ENCODE measurements around the gene LILRB1. TPM values are rescaled to one million over a fixed set of nuclear protein-coding genes. Genes with fewer than 3 reads are reported as not detected.
A peak's percentile ranks its signal among the peaks of the same experiment; 100 is the strongest.

Gene LILRB1
- total RNA-seq, 4 donors from 2014 or later = 1.3 to 30.5 (median 3.5) TPM

DNA sequence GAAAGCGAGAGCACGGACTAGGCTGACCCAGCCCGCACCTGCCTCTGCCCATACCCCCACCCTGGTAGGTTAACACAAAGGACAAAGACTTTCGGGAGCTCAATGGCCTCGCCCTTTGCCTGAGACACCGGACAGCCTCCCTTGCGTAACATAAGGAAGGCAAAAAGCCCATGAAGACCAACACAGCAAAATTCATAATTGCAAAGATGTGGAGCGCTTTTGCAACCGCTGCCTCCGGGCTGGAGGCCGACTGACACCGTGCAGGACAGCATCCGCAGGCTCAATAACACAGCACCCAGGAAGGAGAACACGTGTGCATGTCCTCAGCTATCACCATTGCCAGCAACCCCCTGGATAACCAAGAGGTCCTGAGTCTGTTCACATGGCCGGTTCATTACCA is 21.5 kb upstream of the LILRB1 start:
- Histone ChIP-seq H3K9me3 (no peaks in the 10 kb centered on the region), H3K36me3 (no peaks in the 10 kb centered on the region), H3K4me1 (no peaks in the 10 kb centered on the region), H3K4me3 (no peak overlapping the region), H3K27me3 (no peaks in the 10 kb centered on the region), H3K27ac (no peak overlapping the region)
- no peak for TF ChIP-seq POLR2A (IDR thresholded peaks at IDR 0.05)
- TF ChIP-seq, protein P1, sequence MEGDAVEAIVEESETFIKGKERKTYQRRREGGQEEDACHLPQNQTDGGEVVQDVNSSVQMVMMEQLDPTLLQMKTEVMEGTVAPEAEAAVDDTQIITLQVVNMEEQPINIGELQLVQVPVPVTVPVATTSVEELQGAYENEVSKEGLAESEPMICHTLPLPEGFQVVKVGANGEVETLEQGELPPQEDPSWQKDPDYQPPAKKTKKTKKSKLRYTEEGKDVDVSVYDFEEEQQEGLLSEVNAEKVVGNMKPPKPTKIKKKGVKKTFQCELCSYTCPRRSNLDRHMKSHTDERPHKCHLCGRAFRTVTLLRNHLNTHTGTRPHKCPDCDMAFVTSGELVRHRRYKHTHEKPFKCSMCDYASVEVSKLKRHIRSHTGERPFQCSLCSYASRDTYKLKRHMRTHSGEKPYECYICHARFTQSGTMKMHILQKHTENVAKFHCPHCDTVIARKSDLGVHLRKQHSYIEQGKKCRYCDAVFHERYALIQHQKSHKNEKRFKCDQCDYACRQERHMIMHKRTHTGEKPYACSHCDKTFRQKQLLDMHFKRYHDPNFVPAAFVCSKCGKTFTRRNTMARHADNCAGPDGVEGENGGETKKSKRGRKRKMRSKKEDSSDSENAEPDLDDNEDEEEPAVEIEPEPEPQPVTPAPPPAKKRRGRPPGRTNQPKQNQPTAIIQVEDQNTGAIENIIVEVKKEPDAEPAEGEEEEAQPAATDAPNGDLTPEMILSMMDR (IDR thresholded peaks at IDR 0.05) = no peak
- no peak for DNase-seq

DNA sequence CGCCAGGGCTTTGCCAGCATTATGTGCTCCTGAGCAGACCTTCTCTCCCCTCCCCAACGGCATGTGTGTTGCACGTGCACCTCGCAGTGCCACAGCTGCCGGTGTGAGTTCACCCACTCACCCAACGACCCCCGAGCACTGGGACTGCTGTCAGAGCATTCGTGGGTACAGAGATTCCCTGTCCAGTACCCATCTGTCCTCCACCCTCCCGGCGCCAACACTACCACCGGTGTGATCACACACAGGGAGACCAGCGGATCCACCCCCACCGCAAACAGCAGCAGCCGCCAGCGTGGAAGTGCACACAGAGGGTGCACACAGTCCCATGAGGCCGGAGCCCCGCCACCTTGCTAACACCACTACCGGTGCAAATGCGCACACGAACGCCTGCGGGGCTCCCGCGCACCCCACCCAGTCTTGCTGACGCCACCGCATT is 20.9 kb upstream of the LILRB1 start:
- no peak for DNase-seq
- H3K36me3 ChIP-seq = no peaks in the 10 kb centered on the region
- no peak for TF ChIP-seq POLR2A (IDR thresholded peaks at IDR 0.05)
- TF ChIP-seq, protein P1 (IDR thresholded peaks at IDR 0.05) = no peak
- H3K27ac ChIP-seq = no peak overlapping the region
- H3K27me3 ChIP-seq = no peaks in the 10 kb centered on the region
- no peaks in the 10 kb centered on the region for H3K4me1 ChIP-seq
- no peak overlapping the region for H3K4me3 ChIP-seq
- H3K9me3 ChIP-seq = no peaks in the 10 kb centered on the region

DNA sequence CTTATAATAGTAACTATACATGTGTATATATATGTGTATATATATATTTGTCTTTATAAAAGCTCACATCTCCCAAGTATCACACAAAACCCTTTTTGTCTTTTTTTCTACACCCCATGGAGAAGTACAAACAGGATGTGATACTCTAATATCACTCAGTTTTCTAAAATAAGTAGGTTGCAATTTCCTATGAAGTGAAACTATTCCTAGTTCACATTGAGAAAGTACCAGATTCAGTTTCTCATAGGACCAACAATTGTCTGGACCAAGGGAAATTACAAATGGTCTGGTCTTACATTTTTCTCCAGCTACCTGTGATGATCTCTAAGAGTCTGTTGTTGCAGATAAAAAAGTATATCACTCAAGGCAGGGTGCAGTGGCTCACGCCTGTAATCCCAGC is 17.9 kb upstream of the LILRB1 start:
- Histone ChIP-seq H3K27me3 (no peaks in the 10 kb centered on the region), H3K4me3 (no peak overlapping the region), H3K4me1 (no peaks in the 10 kb centered on the region), H3K27ac (no peak overlapping the region), H3K9me3 (no peaks in the 10 kb centered on the region), H3K36me3 (no peaks in the 10 kb centered on the region)
- DNase-seq = no peak
- TF ChIP-seq POLR2A (IDR thresholded peaks at IDR 0.05) = no peak
- TF ChIP-seq, protein P1 (IDR thresholded peaks at IDR 0.05) = no peak

DNA sequence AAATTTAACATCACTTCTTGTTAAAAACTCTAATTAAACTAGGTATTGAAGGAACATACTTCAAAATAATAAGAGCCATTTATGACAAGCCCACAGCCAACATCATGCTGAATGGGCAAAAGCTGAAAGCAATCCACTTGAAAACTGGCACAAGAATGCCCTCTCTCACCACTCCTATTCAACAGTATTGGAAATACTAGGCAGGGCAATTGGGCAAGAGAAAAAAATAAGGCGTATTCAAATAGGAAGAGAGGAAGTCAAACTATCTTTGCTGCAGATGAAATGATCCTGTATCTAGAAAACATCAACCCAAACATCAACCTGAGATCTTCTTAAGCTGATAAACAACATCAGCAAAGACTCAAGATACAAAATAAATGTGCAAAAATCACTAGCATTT is 15.6 kb upstream of the LILRB1 start:
- H3K9me3 ChIP-seq = no peaks in the 10 kb centered on the region
- H3K36me3 ChIP-seq = no peaks in the 10 kb centered on the region
- TF ChIP-seq POLR2A (IDR thresholded peaks at IDR 0.05) = no peak
- TF ChIP-seq, protein P1 (IDR thresholded peaks at IDR 0.05) = no peak
- no peaks in the 10 kb centered on the region for H3K4me1 ChIP-seq
- no peak overlapping the region for H3K4me3 ChIP-seq
- no peak overlapping the region for H3K27ac ChIP-seq
- no peak for DNase-seq
- no peaks in the 10 kb centered on the region for H3K27me3 ChIP-seq

DNA sequence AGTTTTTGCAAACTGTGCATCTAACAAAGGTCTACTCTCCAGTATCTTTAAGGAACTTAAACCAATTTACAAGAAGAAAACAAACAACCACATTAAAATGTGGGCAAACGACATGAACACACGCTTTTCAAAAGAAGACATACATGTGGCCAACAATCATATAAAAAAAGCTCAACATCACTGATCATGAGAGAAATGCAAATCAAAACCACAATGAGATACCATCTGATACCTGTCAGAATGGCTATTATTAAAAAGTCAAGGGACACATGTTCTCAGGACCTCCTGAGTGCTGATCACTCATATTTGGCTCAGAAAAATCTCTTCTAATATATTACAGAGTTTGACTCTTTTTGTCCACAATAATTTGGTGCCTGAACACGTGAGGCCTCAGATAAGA is 14.2 kb upstream of the LILRB1 start:
- Histone ChIP-seq H3K36me3 (no peaks in the 10 kb centered on the region), H3K27ac (peak overlapping the region in 2 of 4 donors; percentile 55 to 61), H3K4me3 (peak overlapping the region in 1 of 4 donors; percentile 20), H3K4me1 (no peaks in the 10 kb centered on the region), H3K9me3 (no peaks in the 10 kb centered on the region), H3K27me3 (no peaks in the 10 kb centered on the region)
- no peak for DNase-seq
- TF ChIP-seq, protein P1 (IDR thresholded peaks at IDR 0.05) = no peak
- no peak for TF ChIP-seq POLR2A (IDR thresholded peaks at IDR 0.05)
